ENCODE data around the gene NEK5.
"Not testable (repeated sequence)": the region's sequence is repeated elsewhere in the genome, so short reads cannot be mapped to it uniquely, and the experiment has no call there.

- not testable (repeated sequence) for TF ChIP-seq TCF7L2 (IDR thresholded peaks at IDR 0.05; ENCODE audit: borderline replicate concordance, low read depth, low read length); ZNF18 (tag by site-specific recombination; IDR thresholded peaks at IDR 0.05); ZSCAN4 (tag by site-specific recombination; IDR thresholded peaks at IDR 0.05); ZNF274 (IDR thresholded peaks at IDR 0.05; ENCODE audit: low read length); ZNF274 (tag by site-specific recombination; IDR thresholded peaks at IDR 0.05; ENCODE audit: borderline replicate concordance)
Observed at GRCh38 chr13:52170828-52171391, 42.0 kb upstream of the NEK5 start.
